ENCODE data around the gene FAM234A.
A peak's percentile ranks its signal among the peaks of the same experiment; 100 is the strongest.

- 0 out of 2 replicates have a peak, but pooled peaks have one; percentile 27 for TF ChIP-seq CTCF (conservative IDR thresholded peaks at IDR 0.05; ENCODE audit: low read length)
- no peak for TF ChIP-seq EZH2phosphoT487 (IDR thresholded peaks at IDR 0.05; ENCODE audit: borderline replicate concordance, low read depth, low read length)
Measured at GRCh38 chr16:303760-304505, 69.3 kb downstream of the FAM234A start.
